ENCODE results near the gene NUDT16. TPM values are rescaled to one million over a fixed set of nuclear protein-coding genes. Genes with fewer than 3 reads are reported as not detected.

The NUDT16 gene
- total and polyA plus RNA-seq, 2 donors (not counting 3 experiments of a cell fraction or from before 2014, with no cell fraction given): 13.2 to 28.5 TPM

DNA sequence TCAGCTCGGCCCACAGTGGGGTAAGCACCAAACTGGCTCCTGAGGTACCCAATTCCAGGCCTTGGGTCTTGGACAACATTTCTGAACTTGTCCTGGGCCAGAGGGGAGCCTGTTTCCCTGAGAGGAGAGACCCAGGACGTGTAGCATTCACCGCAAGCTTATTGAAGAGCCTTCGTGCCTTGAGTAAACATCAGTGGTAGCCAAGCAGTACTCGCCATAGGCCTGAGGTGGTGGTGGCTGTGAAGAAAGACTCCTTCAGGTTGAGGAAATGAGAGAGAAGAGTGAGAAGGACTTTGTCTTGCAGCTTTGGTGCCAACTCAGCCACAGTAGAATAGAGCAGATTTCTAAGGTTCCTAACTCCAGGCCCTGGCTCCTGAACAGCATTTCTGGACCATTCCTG, 50.2 kb downstream of the NUDT16 start:
- H3K9me3 ChIP-seq (replicated peaks; ENCODE audit: control insufficient read depth, insufficient read depth, low read length): no peaks in the 10 kb centered on the region
- H3K9me1 ChIP-seq (replicated peaks; ENCODE audit: control insufficient read depth, extremely low read depth, insufficient read depth, low read length): no peaks in the 10 kb centered on the region
- no peaks in the 10 kb centered on the region for H3K4me1 ChIP-seq (ENCODE audit: control insufficient read depth, extremely low read depth, insufficient read depth, low read length)
- no peak overlapping the region for H2AFZ ChIP-seq (ENCODE audit: low read depth, low read length)
- H3K9ac ChIP-seq (replicated peaks; ENCODE audit: extremely low read depth, insufficient read depth, low read length): no peak overlapping the region
- TF ChIP-seq FOS (IDR thresholded peaks at IDR 0.05; ENCODE audit: borderline replicate concordance, insufficient read depth, low read length): no peak
- CTCF ChIA-PET: no interaction called here
- intact Hi-C loops (cut with micrococcal nuclease) (no loop called here), dilution Hi-C loops (cut with MboI; ENCODE audit: extremely low pct_ligation_motif_present, low sequenced_read_pairs) (no loop called here)
- BruUV-seq (replicated peaks): no TSS peak
- no peak overlapping the region for H3K4me3 ChIP-seq (replicated peaks in 1 of 3; ENCODE audit: insufficient read depth in 1 of 3, low read depth in 1 of 3, low read length in 3 of 3)
- FAIRE-seq: no peak
- no peak overlapping the region for H3K27ac ChIP-seq (ENCODE audit: insufficient read depth, low read depth, low read length)
- POLR2A ChIA-PET: no interaction called here
- peaks cover 0 to 1% of the 10 kb centered on the region in 2 experiments for H3K27me3 ChIP-seq (ENCODE audit: control insufficient read depth in 2 of 2, insufficient read depth in 2 of 2, low read length in 2 of 2)
- no peak for DNase-seq (ENCODE audit: low read depth, low spot score)
- no peak overlapping the region for H3K4me2 ChIP-seq (ENCODE audit: insufficient read depth, low read length)
- no peaks in the 10 kb centered on the region for H4K20me1 ChIP-seq (replicated peaks; ENCODE audit: control insufficient read depth, extremely low read depth, insufficient read depth, low read length)
- H3K79me2 ChIP-seq (ENCODE audit: control insufficient read depth, insufficient read depth, low read length): no peaks in the 10 kb centered on the region
- no peaks in the 10 kb centered on the region for H3K36me3 ChIP-seq (ENCODE audit: control insufficient read depth in 2 of 2, extremely low read depth in 1 of 2, insufficient read depth in 2 of 2, low read length in 2 of 2)

DNA sequence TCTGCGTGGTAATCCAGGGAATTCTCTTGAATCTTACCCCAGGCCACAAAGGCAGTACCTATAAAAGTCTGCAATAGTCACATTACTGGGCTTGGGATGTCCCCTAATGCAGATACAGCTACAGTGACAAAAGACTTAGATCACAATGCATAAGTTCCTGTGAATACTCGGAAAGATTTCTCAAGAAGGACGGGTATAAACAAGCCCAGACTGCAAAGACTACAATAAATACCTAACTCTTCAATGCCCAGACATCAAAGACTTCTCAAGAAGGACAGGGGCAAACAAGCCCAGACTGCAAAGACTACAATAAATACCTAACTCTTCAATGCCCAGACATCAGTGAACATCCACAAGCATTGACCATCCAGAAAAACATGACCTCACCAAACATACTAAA, 50.9 kb downstream of the NUDT16 start:
- ChIA-PET POLR2A (no interaction called here), CTCF (no interaction called here)
- Histone ChIP-seq H2AFZ (ENCODE audit: low read depth, low read length) (no peak overlapping the region), H3K4me2 (ENCODE audit: insufficient read depth, low read length) (no peak overlapping the region), H3K27me3 (ENCODE audit: control insufficient read depth in 2 of 2, insufficient read depth in 2 of 2, low read length in 2 of 2) (peaks cover 0 to 1% of the 10 kb centered on the region in 2 experiments), H3K4me1 (ENCODE audit: control insufficient read depth, extremely low read depth, insufficient read depth, low read length) (no peaks in the 10 kb centered on the region), H3K9me3 (replicated peaks; ENCODE audit: control insufficient read depth, insufficient read depth, low read length) (no peaks in the 10 kb centered on the region), H3K9me1 (replicated peaks; ENCODE audit: control insufficient read depth, extremely low read depth, insufficient read depth, low read length) (no peaks in the 10 kb centered on the region), H3K9ac (replicated peaks; ENCODE audit: extremely low read depth, insufficient read depth, low read length) (no peak overlapping the region), H3K27ac (ENCODE audit: insufficient read depth, low read depth, low read length) (no peak overlapping the region), H3K79me2 (ENCODE audit: control insufficient read depth, insufficient read depth, low read length) (no peaks in the 10 kb centered on the region), H3K36me3 (ENCODE audit: control insufficient read depth in 2 of 2, extremely low read depth in 1 of 2, insufficient read depth in 2 of 2, low read length in 2 of 2) (no peaks in the 10 kb centered on the region), H3K4me3 (replicated peaks in 1 of 3; ENCODE audit: insufficient read depth in 1 of 3, low read depth in 1 of 3, low read length in 3 of 3) (no peak overlapping the region), H4K20me1 (replicated peaks; ENCODE audit: control insufficient read depth, extremely low read depth, insufficient read depth, low read length) (no peaks in the 10 kb centered on the region)
- FAIRE-seq (no peak), DNase-seq (ENCODE audit: low read depth, low spot score) (no peak)
- no TSS peak for BruUV-seq (replicated peaks)
- TF ChIP-seq JUN (IDR thresholded peaks at IDR 0.05; ENCODE audit: borderline replicate concordance, insufficient read depth, insufficient read length, low read depth): no peak
- dilution Hi-C loops (cut with MboI; ENCODE audit: extremely low pct_ligation_motif_present, low sequenced_read_pairs): no loop called here
- intact Hi-C loops (cut with micrococcal nuclease): no loop called here
